Stomach (tissue), 9 donors: ENCODE measurements around the gene SRCIN1. TPM values are rescaled to one million over a fixed set of nuclear protein-coding genes. Genes with fewer than 3 reads are reported as not detected.
A peak's percentile ranks its signal among the peaks of the same experiment; 100 is the strongest.

ENCODE experiments used
- DNase-seq, 2 donors: peaks; one replicate each; pipeline versions ENCODE4 v3.0.0 to v3.0.0-alpha.2; 2013 to 2019
- H3K27ac ChIP-seq, 5 donors: fragments of 200-600 bp in 4 of 5; sonication (generic) in 4 of 5; one replicate each; pipeline ENCODE4 v1.5.1; 2013 to 2019; ENCODE audit warnings: mild to moderate bottlenecking in 1 of 5, moderate library complexity in 1 of 5
- H3K27me3 ChIP-seq, 3 donors: fragments of 200-600 bp; sonication (generic); one replicate each; pipeline ENCODE4 v1.5.1; 2017 to 2019; ENCODE audit warnings: mixed run types in 1 of 3
- H3K36me3 ChIP-seq, 4 donors: fragments of 200-600 bp; sonication (generic); 1 replicate in 3 of 4; 2 replicates in 1 of 4; pipeline ENCODE4 v1.5.1; 2016 to 2019
- H3K4me1 ChIP-seq, 4 donors: fragments of 200-600 bp; sonication (generic); one replicate each; pipeline ENCODE4 v1.5.1; 2016 to 2019
- H3K4me3 ChIP-seq, 4 donors: fragments of 200-600 bp; sonication (generic) in 3 of 4; one replicate each; pipeline ENCODE4 v1.5.1; 2016 to 2019; ENCODE audit warnings: mild to moderate bottlenecking in 1 of 4
- H3K9me3 ChIP-seq, 4 donors: fragments of 200-600 bp; sonication (generic); one replicate each; pipeline ENCODE4 v1.5.1; 2016 to 2019
- CTCF ChIP-seq, 7 experiments: fragments of 450-650 bp in 4 of 7; fragments of 200-600 bp in 3 of 7; sonication (generic) in 3 of 7; IDR thresholded peaks; one replicate each; pipeline ENCODE4 v1.5.1; 2016 to 2019; ENCODE audit warnings: antibody characterized with exemption in 7 of 7, control low read depth in 2 of 7, mild to moderate bottlenecking in 1 of 7
- EP300 ChIP-seq: sonication (generic); formaldehyde crosslinking; IDR thresholded peaks from one replicate; pipeline ENCODE4 v1.6.1; 2017; ENCODE audit warnings: antibody characterized with exemption
- POLR2A ChIP-seq, 4 donors: fragments of 450-650 bp; IDR thresholded peaks; one replicate each; pipeline ENCODE4 v1.6.1; 2016; ENCODE audit warnings: antibody characterized with exemption in 4 of 4, control low read depth in 2 of 4, mild to moderate bottlenecking in 1 of 4, moderate library complexity in 1 of 4
- POLR2AphosphoS5 ChIP-seq, 3 donors: sonication (generic); formaldehyde crosslinking; IDR thresholded peaks; one replicate each; pipeline ENCODE4 v1.6.1; 2016; ENCODE audit warnings: antibody characterized with exemption in 3 of 3
- WGBS, 5 donors: extraction: QIAGEN DNeasy Blood & Tissue Kit in 3 of 5; methylation state at CpG; one replicate each; pipeline versions ENCODE4 v1.1.5 to v1.1.7; 2013 to 2018; 5-methylcytosine and 5-hydroxymethylcytosine counted together
- intact Hi-C: fragments of 100-400 bp; cut with DNase I; formaldehyde crosslinking; loops from one replicate; pipeline ENCODE4 v1.15.1; 2023; ENCODE audit warnings: low total_unique reads
- polyA plus RNA-seq, 3 donors: library from polyadenylated mRNA; stranded (reverse); fragments of 200-250 nt; gene quantifications; one replicate each; pipeline ENCODE4 v1.2.3, GENCODE V29; 2013
- total RNA-seq, 5 donors: library from RNA; depleted of rRNA; stranded (reverse); fragments of >200 nt; gene quantifications; one replicate each; pipeline versions ENCODE4 v1.1.0 to v1.2.3, GENCODE V29; 2014 to 2016
- donor health status: healthy with polysubstance abuse.
- donor health status: Bipolar disorder and iron deficiency.
- donor health status: healthy.

The SRCIN1 gene
- total and polyA plus RNA-seq, 8 donors, result 0.29 to 21.9 (median 1.9) TPM

- intact Hi-C loops, result loop anchor here (10.0 kb wide), 1 partner anchor 88 kb away; no protein-coding TSS in a partner anchor
- no peaks in the 10 kb centered on the region for H3K36me3 ChIP-seq
- no peaks in the 10 kb centered on the region for H3K9me3 ChIP-seq
- peaks cover 12 to 32% (median 23%) of the 10 kb centered on the region in 4 donors for H3K4me1 ChIP-seq
- H3K4me3 ChIP-seq, result no peak overlapping the region
- peaks cover 10 to 97% (median 38%) of the 10 kb centered on the region in 3 donors for H3K27me3 ChIP-seq
- no peak for DNase-seq
- WGBS, 5 donors, result 78 to 93% (median 86%) methylated on average over 3 of the region's 3 CpGs
- no peak overlapping the region for H3K27ac ChIP-seq
- TF ChIP-seq EP300 (no peak), POLR2A (IDR thresholded peaks at IDR 0.05) (no peak), POLR2AphosphoS5 (IDR thresholded peaks at IDR 0.05) (no peak), CTCF (IDR thresholded peaks at IDR 0.05) (no peak)
Measured at GRCh38 chr17:38583176-38583575, 22.6 kb downstream of the SRCIN1 start.

GRCh38 chr17:38582069-38582468 is 23.7 kb downstream of the SRCIN1 start:
- H3K27ac ChIP-seq, result no peak overlapping the region
- TF ChIP-seq EP300, result no peak
- no peak for TF ChIP-seq POLR2AphosphoS5 (IDR thresholded peaks at IDR 0.05)
- no peak for TF ChIP-seq POLR2A (IDR thresholded peaks at IDR 0.05)
- TF ChIP-seq CTCF (IDR thresholded peaks at IDR 0.05), result no peak
- H3K27me3 ChIP-seq, result peaks cover 10 to 98% (median 50%) of the 10 kb centered on the region in 3 donors
- no peak for DNase-seq
- peaks cover 12 to 37% (median 26%) of the 10 kb centered on the region in 4 donors for H3K4me1 ChIP-seq
- no peaks in the 10 kb centered on the region for H3K9me3 ChIP-seq
- H3K36me3 ChIP-seq, result no peaks in the 10 kb centered on the region
- H3K4me3 ChIP-seq, result no peak overlapping the region
- intact Hi-C loops, result loop anchor here (10.0 kb wide), 1 partner anchor 87 kb away; no protein-coding TSS in a partner anchor

GRCh38 chr17:38579934-38580333 is 25.8 kb downstream of the SRCIN1 start:
- H3K4me1 ChIP-seq, result peaks cover 10 to 32% (median 21%) of the 10 kb centered on the region in 4 donors
- DNase-seq, result peak; percentile 34 to 81
- H3K4me3 ChIP-seq, result no peak overlapping the region
- H3K27me3 ChIP-seq, result peaks cover 10 to 98% (median 53%) of the 10 kb centered on the region in 3 donors
- H3K36me3 ChIP-seq, result no peaks in the 10 kb centered on the region
- WGBS, 5 donors, result 14 to 29% (median 16%) methylated on average over 1 to 7 of the region's 7 CpGs
- intact Hi-C loops, result loop anchor here (10.0 kb wide), 1 partner anchor 85 kb away; no protein-coding TSS in a partner anchor
- H3K27ac ChIP-seq, result no peak overlapping the region
- no peak for TF ChIP-seq EP300
- peak in 1 of 7 experiments; percentile 15 for TF ChIP-seq CTCF (IDR thresholded peaks at IDR 0.05)
- TF ChIP-seq POLR2A (IDR thresholded peaks at IDR 0.05), result no peak
- no peak for TF ChIP-seq POLR2AphosphoS5 (IDR thresholded peaks at IDR 0.05)
- H3K9me3 ChIP-seq, result no peaks in the 10 kb centered on the region

- DNase-seq, result no peak
- intact Hi-C loops, result no loop called here
- 30 to 38% (median 32%) methylated on average over 7 of the region's 7 CpGs for WGBS, 5 donors
- no peaks in the 10 kb centered on the region for H3K9me3 ChIP-seq
- TF ChIP-seq EP300 (no peak), POLR2AphosphoS5 (IDR thresholded peaks at IDR 0.05) (no peak), POLR2A (IDR thresholded peaks at IDR 0.05) (no peak), CTCF (IDR thresholded peaks at IDR 0.05) (no peak)
- H3K4me3 ChIP-seq, result peak overlapping the region in 1 of 4 donors; percentile 31
- peaks cover 10 to 98% (median 51%) of the 10 kb centered on the region in 3 donors for H3K27me3 ChIP-seq
- H3K27ac ChIP-seq, result no peak overlapping the region
- H3K4me1 ChIP-seq, result peaks cover 6 to 23% (median 13%) of the 10 kb centered on the region in 4 donors
- no peaks in the 10 kb centered on the region for H3K36me3 ChIP-seq
Measured at GRCh38 chr17:38579083-38579480, 26.7 kb downstream of the SRCIN1 start.
